GM21447 (cell line): ENCODE results near the gene PDCD5.

Source experiments
- ATAC-seq: cut with Tn5 transposase; IDR thresholded peaks from one replicate; pipeline ENCODE4 v1.9.1; 2021; ENCODE audit not compliant: unreplicated experiment

The PDCD5 gene

GRCh38 chr19:32630338-32630737, 49.3 kb downstream of the PDCD5 start:
- no peak for ATAC-seq

- ATAC-seq, result no peak
These were observed 50.4 kb downstream of the PDCD5 start for GRCh38 chr19:32631381-32631780.
